Spinal cord (tissue), 10 donors: Measurements from ENCODE around the gene VAT1. TPM values are rescaled to one million over a fixed set of nuclear protein-coding genes. Genes with fewer than 3 reads are reported as not detected.

ENCODE experiments used
- DNase-seq, 6 donors: peaks; one replicate each; pipeline versions ENCODE4 v3.0.0 to v3.0.0-alpha.2; 2013 to 2015; ENCODE audit warnings: low spot score in 6 of 6, low read depth in 4 of 6
- H3K27ac ChIP-seq: one replicate; pipeline ENCODE4 v1.5.1; 2013; ENCODE audit warnings: low read depth, low read length, control low read depth
- H3K27me3 ChIP-seq: one replicate; pipeline ENCODE4 v1.6.1; 2013; ENCODE audit warnings: low read length; ENCODE audit not compliant: control insufficient read depth, insufficient read depth
- H3K36me3 ChIP-seq: one replicate; pipeline ENCODE4 v1.6.1; 2013; ENCODE audit warnings: low read length; ENCODE audit not compliant: control insufficient read depth, insufficient read depth
- H3K4me1 ChIP-seq: one replicate; pipeline ENCODE4 v1.6.1; 2013; ENCODE audit warnings: low read length; ENCODE audit not compliant: control insufficient read depth, insufficient read depth
- H3K4me3 ChIP-seq: one replicate; pipeline ENCODE4 v1.5.1; 2013; ENCODE audit warnings: low read depth, low read length, control low read depth
- H3K9me3 ChIP-seq: one replicate; pipeline ENCODE4 v1.6.1; 2013; ENCODE audit warnings: low read length; ENCODE audit not compliant: control insufficient read depth, insufficient read depth
- WGBS: methylation state at CpG from one replicate; pipeline ENCODE4 v1.1.5; 2013; ENCODE audit warnings: missing lambda C conversion rate; ENCODE audit not compliant: insufficient coverage; 5-methylcytosine and 5-hydroxymethylcytosine counted together
- polyA plus RNA-seq, 2 donors: library from polyadenylated mRNA; unstranded; fragments of 120-200 nt; gene quantifications; one replicate each; pipeline ENCODE4 v1.2.1, GENCODE V29; 2013; ENCODE audit not compliant: insufficient read length in 2 of 2
- total RNA-seq, 2 donors: library from RNA; depleted of rRNA in 1 of 2; stranded (reverse); fragments of 120-200 nt in 1 of 2; fragments of >200 nt in 1 of 2; gene quantifications; one replicate each; pipeline versions ENCODE4 v1.2.3 to v1.2.4, GENCODE V29; 2013 to 2014
- donor health status: healthy.

Gene VAT1
- total and polyA plus RNA-seq, 4 donors, result 80.8 to 239 (median 182) TPM

DNA sequence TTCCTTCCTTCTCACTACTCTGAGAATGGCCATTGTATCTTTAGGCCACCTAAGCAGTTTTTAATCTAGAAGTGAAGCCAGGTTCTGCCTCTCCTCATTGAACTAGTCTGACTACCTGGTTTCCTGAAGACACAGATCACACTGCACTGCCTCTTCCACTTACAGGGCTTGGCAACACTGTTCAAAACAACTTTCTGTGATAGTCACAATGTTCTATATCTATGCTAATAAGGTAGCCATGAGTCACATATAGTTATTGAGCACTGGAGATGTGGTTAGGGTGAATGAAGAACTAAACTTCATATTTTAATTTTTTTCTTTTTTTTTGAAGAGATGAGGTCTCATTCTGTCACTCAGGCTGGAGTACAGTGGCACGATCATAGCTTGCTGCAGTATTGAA lies 29.8 kb upstream of the VAT1 start:
- Histone ChIP-seq H3K36me3 (peaks cover 3% of the 10 kb centered on the region), H3K4me3 (no peak overlapping the region), H3K27me3 (no peaks in the 10 kb centered on the region), H3K4me1 (no peaks in the 10 kb centered on the region), H3K27ac (no peak overlapping the region), H3K9me3 (no peaks in the 10 kb centered on the region)
- 100% methylated on average over 1 of the region's 1 CpG for WGBS
- no peak for DNase-seq

DNA sequence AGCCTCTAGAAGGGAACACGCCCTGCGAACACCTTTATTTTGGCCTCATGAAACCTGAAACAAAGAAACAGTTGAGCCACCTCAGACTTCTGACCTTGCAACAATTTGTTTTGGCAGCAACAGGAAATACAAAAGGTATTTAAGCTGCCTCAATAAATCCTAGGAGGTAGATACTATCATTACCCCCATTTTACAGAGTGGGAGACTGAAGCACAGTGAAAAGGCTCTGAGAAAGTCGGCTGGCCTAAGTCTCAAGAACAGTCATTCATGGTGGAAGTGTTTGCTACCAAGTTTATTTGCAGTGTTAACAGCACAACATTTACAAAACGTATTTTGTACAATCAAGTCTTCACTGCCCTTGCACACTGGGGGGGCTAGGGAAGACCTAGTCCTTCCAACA lies 21.8 kb upstream of the VAT1 start:
- H3K9me3 ChIP-seq, result no peaks in the 10 kb centered on the region
- H3K36me3 ChIP-seq, result no peaks in the 10 kb centered on the region
- H3K27me3 ChIP-seq, result no peaks in the 10 kb centered on the region
- H3K4me3 ChIP-seq, result no peak overlapping the region
- DNase-seq, result no peak
- H3K4me1 ChIP-seq, result no peaks in the 10 kb centered on the region
- WGBS, result 100% methylated on average over 1 of the region's 4 CpGs
- no peak overlapping the region for H3K27ac ChIP-seq

DNA sequence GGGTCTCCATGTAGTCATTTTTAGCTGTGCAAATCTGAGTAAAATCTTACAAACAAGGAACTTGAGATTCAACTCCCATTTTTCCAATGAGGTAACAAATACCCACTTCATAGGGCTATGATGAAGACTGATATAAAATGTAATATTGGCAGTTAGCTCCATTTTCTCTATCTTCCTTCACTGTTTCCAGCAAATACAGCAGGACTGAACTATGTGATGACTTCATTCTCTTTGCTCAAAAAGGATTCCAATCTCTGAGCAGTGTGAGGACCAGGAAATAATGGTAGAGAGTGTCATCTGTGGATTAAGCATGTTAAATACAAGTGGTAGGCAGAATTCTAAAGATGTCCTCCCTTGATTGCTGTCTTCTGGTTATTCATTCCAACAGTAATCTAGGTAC lies 21.1 kb upstream of the VAT1 start:
- Histone ChIP-seq H3K4me3 (no peak overlapping the region), H3K4me1 (no peaks in the 10 kb centered on the region), H3K9me3 (no peaks in the 10 kb centered on the region), H3K36me3 (no peaks in the 10 kb centered on the region), H3K27me3 (no peaks in the 10 kb centered on the region), H3K27ac (no peak overlapping the region)
- no peak for DNase-seq

DNA sequence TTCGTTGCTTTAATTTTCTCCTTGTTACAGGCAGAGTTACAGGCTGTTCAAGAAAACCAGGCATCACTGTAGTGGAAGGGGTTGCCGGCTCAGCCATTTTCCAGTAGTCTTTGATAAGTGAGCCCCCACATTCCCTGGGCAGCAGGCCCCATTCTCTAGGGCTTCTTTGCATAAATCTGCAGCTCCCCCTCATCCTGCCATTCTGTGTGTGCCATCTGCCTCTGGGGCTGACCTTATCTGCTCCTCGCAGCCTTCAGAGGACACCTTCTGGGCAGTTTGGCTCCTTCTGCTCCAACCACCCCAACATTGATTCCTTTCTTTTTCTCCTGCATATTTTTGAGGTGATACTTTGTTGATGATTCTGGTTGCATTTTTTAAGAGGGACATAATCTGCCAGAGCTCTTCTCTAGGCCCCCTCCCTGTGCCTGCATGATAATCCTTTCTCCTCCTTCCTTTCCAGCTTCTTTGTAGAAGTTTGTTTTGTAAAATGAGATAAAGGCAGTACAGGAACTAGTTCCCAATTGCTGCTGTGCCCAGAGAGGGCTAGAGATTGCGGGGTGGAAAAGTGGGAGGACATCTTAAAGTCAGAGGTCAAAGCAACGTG lies 19.9 kb upstream of the VAT1 start:
- Histone ChIP-seq H3K9me3 (no peaks in the 10 kb centered on the region), H3K27me3 (no peaks in the 10 kb centered on the region), H3K4me1 (peaks cover 2% of the 10 kb centered on the region), H3K27ac (no peak overlapping the region), H3K4me3 (no peak overlapping the region), H3K36me3 (no peaks in the 10 kb centered on the region)
- no peak for DNase-seq
- whole genome bisulfite sequencing, result 78% methylated on average over 3 of the region's 5 CpGs

DNA sequence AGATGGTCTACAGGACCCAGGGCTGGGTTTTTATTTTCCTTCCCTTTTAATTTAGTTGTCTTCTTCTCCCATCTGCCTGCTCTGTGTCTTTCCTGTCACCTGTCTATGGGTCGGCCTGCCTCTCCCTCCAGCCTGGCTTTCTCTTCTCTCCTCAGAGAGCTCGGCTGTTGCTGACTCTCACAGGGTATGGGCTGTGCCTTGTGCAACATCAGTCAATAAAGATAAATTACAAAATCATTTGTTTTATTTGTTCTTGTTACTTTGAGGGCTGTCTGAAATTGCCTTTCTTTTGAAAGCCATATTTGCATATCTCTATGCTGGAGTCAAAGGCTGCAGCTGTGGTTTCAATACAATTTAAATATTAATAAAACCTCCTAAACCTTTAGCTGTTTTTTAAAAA lies 18.5 kb upstream of the VAT1 start:
- Histone ChIP-seq H3K9me3 (no peaks in the 10 kb centered on the region), H3K4me1 (peaks cover 17% of the 10 kb centered on the region), H3K36me3 (no peaks in the 10 kb centered on the region), H3K4me3 (no peak overlapping the region), H3K27ac (no peak overlapping the region), H3K27me3 (no peaks in the 10 kb centered on the region)
- WGBS, result 33% methylated on average over 1 of the region's 2 CpGs
- no peak for DNase-seq

DNA sequence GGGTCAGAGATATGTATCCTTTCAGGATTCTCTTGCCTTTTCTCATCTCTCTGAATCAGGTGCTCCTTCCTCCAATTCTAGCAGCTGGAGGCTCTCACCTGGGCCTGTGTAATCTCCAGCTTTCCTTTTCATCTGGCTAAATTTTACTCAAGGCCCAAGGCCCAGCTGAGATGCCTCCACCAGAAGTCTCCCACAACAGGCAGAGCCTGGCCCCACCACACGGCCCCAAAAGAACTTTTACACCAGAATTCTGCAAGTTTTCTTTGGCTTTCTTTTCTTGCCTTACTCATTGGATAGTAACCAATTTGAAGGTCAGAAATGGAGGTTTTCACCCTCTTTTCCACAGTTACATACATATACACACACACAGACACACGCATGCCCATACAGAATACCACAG lies 17.5 kb upstream of the VAT1 start:
- Histone ChIP-seq H3K36me3 (no peaks in the 10 kb centered on the region), H3K27me3 (no peaks in the 10 kb centered on the region), H3K27ac (no peak overlapping the region), H3K4me3 (no peak overlapping the region), H3K4me1 (peaks cover 24% of the 10 kb centered on the region), H3K9me3 (no peaks in the 10 kb centered on the region)
- WGBS, result 80% methylated on average over 1 of the region's 2 CpGs
- DNase-seq, result no peak

DNA sequence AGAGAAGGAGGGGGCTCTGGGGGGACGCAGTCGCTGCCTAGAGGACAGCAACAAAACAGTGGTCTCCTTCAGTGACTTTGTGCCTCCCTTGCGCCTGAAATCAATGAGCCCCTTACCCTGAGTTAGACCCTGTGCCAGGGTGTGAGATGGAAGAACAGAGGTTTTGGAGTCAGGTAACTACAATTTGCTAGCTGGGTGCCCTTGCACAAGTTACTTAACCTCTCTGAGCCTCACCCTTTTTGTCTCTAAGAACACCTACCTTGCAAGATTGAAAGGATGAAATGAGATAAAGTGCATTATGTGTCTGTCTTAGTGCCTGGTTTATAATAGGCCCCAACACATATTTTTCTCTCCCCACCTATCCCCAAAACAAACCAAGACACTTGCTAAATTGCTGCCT lies 12.7 kb upstream of the VAT1 start:
- no peaks in the 10 kb centered on the region for H3K27me3 ChIP-seq
- H3K27ac ChIP-seq, result peak overlapping the region; percentile 45
- H3K36me3 ChIP-seq, result no peaks in the 10 kb centered on the region
- no peak for DNase-seq
- H3K4me3 ChIP-seq, result no peak overlapping the region
- 29% methylated on average over 3 of the region's 3 CpGs for WGBS
- no peaks in the 10 kb centered on the region for H3K9me3 ChIP-seq
- peaks cover 45% of the 10 kb centered on the region for H3K4me1 ChIP-seq

DNA sequence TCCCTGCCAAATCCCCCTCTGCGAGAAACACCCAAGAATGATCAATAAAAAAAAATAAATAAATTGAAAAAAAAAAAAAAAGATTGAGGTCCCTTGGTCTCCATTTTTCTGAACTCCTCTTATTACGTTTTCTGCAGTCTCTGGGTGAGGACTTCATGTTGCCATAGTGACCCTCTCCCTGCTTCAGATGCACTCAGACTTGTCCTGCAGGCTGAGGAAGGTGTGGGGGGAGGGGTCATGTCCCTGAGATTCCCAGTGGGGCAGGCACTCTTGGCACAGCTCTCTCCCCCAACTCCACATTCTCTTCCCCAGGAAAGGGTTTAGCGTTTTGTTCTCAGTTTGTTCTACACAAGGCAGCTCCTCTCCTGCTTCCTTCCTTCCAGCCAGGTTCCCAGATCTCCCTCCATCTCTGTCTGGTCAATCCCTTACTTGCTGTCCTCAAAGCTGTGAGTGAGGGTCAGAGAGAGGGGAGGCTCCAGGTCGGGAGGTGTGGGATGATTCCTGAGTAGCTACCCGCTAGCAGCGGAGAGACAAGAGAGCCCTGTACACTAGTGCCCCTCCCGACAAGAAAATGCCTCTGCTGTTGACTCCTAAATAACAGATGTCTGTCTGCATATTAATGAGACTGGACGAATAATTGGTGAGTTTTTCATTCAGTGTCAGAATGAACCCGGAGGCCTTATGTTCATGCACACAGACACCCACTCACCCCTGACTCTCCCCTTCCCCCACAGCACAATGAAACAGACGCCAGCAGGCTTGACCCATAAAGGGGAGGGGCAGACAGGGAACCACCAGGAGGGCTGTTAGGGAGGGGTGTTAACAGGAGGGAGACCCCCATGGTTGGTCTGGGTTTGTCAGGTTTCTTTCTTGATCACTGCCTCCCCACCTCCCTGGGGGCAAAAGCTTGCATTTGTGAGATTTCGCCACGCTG lies 12.0 kb upstream of the VAT1 start:
- peaks cover 52% of the 10 kb centered on the region for H3K4me1 ChIP-seq

DNA sequence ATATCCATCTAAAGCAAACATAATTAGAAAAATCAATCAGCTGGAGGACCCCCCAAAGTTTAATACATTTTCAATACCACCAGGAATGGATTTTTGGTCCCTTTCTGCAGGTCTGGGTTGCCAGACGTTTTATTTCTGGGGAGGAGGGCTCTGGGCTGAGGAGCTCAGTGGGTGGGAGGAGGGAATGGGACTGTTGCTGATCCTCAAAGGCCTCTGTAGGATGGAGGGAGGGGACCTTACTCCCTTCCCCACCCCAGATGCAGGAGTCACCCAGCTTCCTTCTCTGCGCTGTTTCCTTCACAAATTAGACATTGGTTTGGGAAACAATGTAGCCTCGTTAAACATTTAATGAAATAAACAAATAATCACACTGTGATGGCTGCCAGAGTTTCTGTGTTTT lies 9.5 kb upstream of the VAT1 start:
- peak in 1 of 6 donors; percentile 89 for DNase-seq
- no peak overlapping the region for H3K27ac ChIP-seq
- WGBS, result no CpG with 5 or more reads among the region's 3 CpGs
- peaks cover 66% of the 10 kb centered on the region for H3K4me1 ChIP-seq
- no peaks in the 10 kb centered on the region for H3K27me3 ChIP-seq
- peaks cover 21% of the 10 kb centered on the region for H3K36me3 ChIP-seq
- no peak overlapping the region for H3K4me3 ChIP-seq
- H3K9me3 ChIP-seq, result no peaks in the 10 kb centered on the region

More for the DNA sequence above, 12.0 kb upstream of the VAT1 start:
- peak overlapping the region; percentile 45 for H3K27ac ChIP-seq
- DNase-seq, result peak in 2 of 6 donors; percentile 80 to 84
- H3K4me3 ChIP-seq, result no peak overlapping the region
- no peaks in the 10 kb centered on the region for H3K9me3 ChIP-seq
- WGBS, result 23% methylated on average over 4 of the region's 12 CpGs
- peaks cover 3% of the 10 kb centered on the region for H3K36me3 ChIP-seq
- H3K27me3 ChIP-seq, result no peaks in the 10 kb centered on the region
